ENCODE measurements around the gene STX16. TPM values are rescaled to one million over a fixed set of nuclear protein-coding genes. Genes with fewer than 3 reads are reported as not detected.

STX16 gene
- total and polyA plus RNA-seq, 2 donors (not counting 1 experiment from before 2014, with no cell fraction given), result 39.3 to 64.9 TPM

GRCh38 chr20:58657262-58657661 lies 6.2 kb downstream of the STX16 start:
- no peaks in the 10 kb centered on the region for H3K27me3 ChIP-seq (ENCODE audit: control insufficient read depth, insufficient read depth, low read length)
- TF ChIP-seq CTCF (conservative IDR thresholded peaks at IDR 0.05 in 1 of 2, IDR thresholded peaks at IDR 0.05 in 1 of 2; ENCODE audit: low read depth in 1 of 2, low read length in 2 of 2), result no peak
- no peak for TF ChIP-seq EZH2 (IDR thresholded peaks at IDR 0.05; ENCODE audit: low read length, missing control alignments)
- H4K20me1 ChIP-seq (ENCODE audit: control insufficient read depth, extremely low read depth, insufficient read depth, low read length), result no peaks in the 10 kb centered on the region
- peaks cover 2% of the 10 kb centered on the region for H3K36me3 ChIP-seq (ENCODE audit: control insufficient read depth, insufficient read depth, low read length)
- no peaks in the 10 kb centered on the region for H3K4me1 ChIP-seq (ENCODE audit: control insufficient read depth, extremely low read depth, insufficient read depth, low read length)
- no peak overlapping the region for H2AFZ ChIP-seq (ENCODE audit: low read length)
- no peak overlapping the region for H3K4me2 ChIP-seq (ENCODE audit: extremely low read depth, insufficient read depth, low read length)
- H3K9me3 ChIP-seq (ENCODE audit: control insufficient read depth, insufficient read depth, low read depth, low read length), result no peaks in the 10 kb centered on the region
- no peak overlapping the region for H3K9ac ChIP-seq (ENCODE audit: insufficient read depth, low read length)
- no peak for DNase-seq (ENCODE audit: low read depth in 2 of 2)
- H3K4me3 ChIP-seq (replicated peaks in 1 of 4; ENCODE audit: control extremely low read depth in 1 of 4, insufficient read depth in 1 of 4, low read depth in 3 of 4, low read length in 4 of 4), result no peak overlapping the region
- no peak overlapping the region for H3K27ac ChIP-seq (ENCODE audit: insufficient read depth, low read length)
- H3K79me2 ChIP-seq (ENCODE audit: control insufficient read depth, insufficient read depth, low read length), result peaks cover 94% of the 10 kb centered on the region

- Histone ChIP-seq H3K4me2 (ENCODE audit: extremely low read depth, insufficient read depth, low read length) (peak overlapping the region; percentile 37), H4K20me1 (ENCODE audit: control insufficient read depth, extremely low read depth, insufficient read depth, low read length) (no peaks in the 10 kb centered on the region), H3K27me3 (ENCODE audit: control insufficient read depth, insufficient read depth, low read length) (no peaks in the 10 kb centered on the region), H3K27ac (ENCODE audit: insufficient read depth, low read length) (no peak overlapping the region), H2AFZ (ENCODE audit: low read length) (no peak overlapping the region), H3K4me1 (ENCODE audit: control insufficient read depth, extremely low read depth, insufficient read depth, low read length) (no peaks in the 10 kb centered on the region), H3K9me3 (ENCODE audit: control insufficient read depth, insufficient read depth, low read depth, low read length) (no peaks in the 10 kb centered on the region), H3K36me3 (ENCODE audit: control insufficient read depth, insufficient read depth, low read length) (peaks cover 2% of the 10 kb centered on the region), H3K4me3 (replicated peaks in 1 of 4; ENCODE audit: control extremely low read depth in 1 of 4, insufficient read depth in 1 of 4, low read depth in 3 of 4, low read length in 4 of 4) (peak overlapping the region in 1 of 4 experiments; percentile 8), H3K79me2 (ENCODE audit: control insufficient read depth, insufficient read depth, low read length) (peaks cover 90% of the 10 kb centered on the region), H3K9ac (ENCODE audit: insufficient read depth, low read length) (no peak overlapping the region)
- TF ChIP-seq CTCF (conservative IDR thresholded peaks at IDR 0.05 in 1 of 2, IDR thresholded peaks at IDR 0.05 in 1 of 2; ENCODE audit: low read depth in 1 of 2, low read length in 2 of 2) (no peak), EZH2 (IDR thresholded peaks at IDR 0.05; ENCODE audit: low read length, missing control alignments) (no peak)
- no peak for DNase-seq (ENCODE audit: low read depth in 2 of 2)
These were observed 6.9 kb downstream of the STX16 start for GRCh38 chr20:58657986-58658385.

GRCh38 chr20:58658760-58659159 lies 7.7 kb downstream of the STX16 start:
- Histone ChIP-seq H3K9ac (ENCODE audit: insufficient read depth, low read length) (no peak overlapping the region), H4K20me1 (ENCODE audit: control insufficient read depth, extremely low read depth, insufficient read depth, low read length) (no peaks in the 10 kb centered on the region), H3K4me1 (ENCODE audit: control insufficient read depth, extremely low read depth, insufficient read depth, low read length) (no peaks in the 10 kb centered on the region), H3K9me3 (ENCODE audit: control insufficient read depth, insufficient read depth, low read depth, low read length) (no peaks in the 10 kb centered on the region), H2AFZ (ENCODE audit: low read length) (no peak overlapping the region), H3K27me3 (ENCODE audit: control insufficient read depth, insufficient read depth, low read length) (no peaks in the 10 kb centered on the region), H3K36me3 (ENCODE audit: control insufficient read depth, insufficient read depth, low read length) (peaks cover 2% of the 10 kb centered on the region), H3K79me2 (ENCODE audit: control insufficient read depth, insufficient read depth, low read length) (peaks cover 87% of the 10 kb centered on the region), H3K27ac (ENCODE audit: insufficient read depth, low read length) (no peak overlapping the region), H3K4me2 (ENCODE audit: extremely low read depth, insufficient read depth, low read length) (no peak overlapping the region), H3K4me3 (replicated peaks in 1 of 4; ENCODE audit: control extremely low read depth in 1 of 4, insufficient read depth in 1 of 4, low read depth in 3 of 4, low read length in 4 of 4) (no peak overlapping the region)
- no peak for TF ChIP-seq EZH2 (IDR thresholded peaks at IDR 0.05; ENCODE audit: low read length, missing control alignments)
- TF ChIP-seq CTCF (conservative IDR thresholded peaks at IDR 0.05 in 1 of 2, IDR thresholded peaks at IDR 0.05 in 1 of 2; ENCODE audit: low read depth in 1 of 2, low read length in 2 of 2), result no peak
- no peak for DNase-seq (ENCODE audit: low read depth in 2 of 2)
